PFSK-1 (cell line): ENCODE measurements around the gene N4BP3.

Source experiments
- FOXP2 ChIP-seq: optimal IDR thresholded peaks from 2 replicates; pipeline ENCODE3; 2011; ENCODE audit warnings: borderline replicate concordance, control low read depth, inconsistent platforms; ENCODE audit not compliant: insufficient read depth; ENCODE audit errors: extremely low read length, extremely low read depth
- POLR2AphosphoS5 ChIP-seq: IDR thresholded peaks from 2 replicates; pipeline ENCODE4 v1.6.1; 2012; ENCODE audit warnings: low read depth, mild to moderate bottlenecking, control low read depth, low read length, moderate library complexity
- REST ChIP-seq, 2 experiments: IDR thresholded peaks; 2 replicates each; pipeline versions ENCODE4 v1.6.1 to v1.8.0; 2011 to 2012; ENCODE audit warnings: low read depth in 2 of 2, low read length in 2 of 2, control low read depth in 1 of 2, inconsistent platforms in 1 of 2, mild to moderate bottlenecking in 1 of 2, moderate library complexity in 1 of 2; ENCODE audit not compliant: insufficient read depth in 1 of 2
- SIN3A ChIP-seq: IDR thresholded peaks from 2 replicates; pipeline ENCODE4 v1.6.1; 2012; ENCODE audit warnings: mild to moderate bottlenecking, low read length, moderate library complexity, borderline replicate concordance; ENCODE audit not compliant: insufficient read depth
- TAF1 ChIP-seq: IDR thresholded peaks from 2 replicates; pipeline ENCODE4 v1.6.1; 2012; ENCODE audit warnings: low read length, control low read depth, borderline replicate concordance; ENCODE audit not compliant: insufficient read depth

N4BP3 gene

GRCh38 chr5:178080618-178081410, 32.5 kb upstream of the N4BP3 start:
- TF ChIP-seq SIN3A: no peak
- TF ChIP-seq FOXP2: no peak
- TF ChIP-seq POLR2AphosphoS5: no peak
- no peak for TF ChIP-seq REST (IDR thresholded peaks at IDR 0.05; ENCODE audit: insufficient read depth in 1 of 2, low read depth in 2 of 2, low read length in 2 of 2)
- no peak for TF ChIP-seq TAF1

- TF ChIP-seq TAF1 (no peak), SIN3A (no peak), REST (IDR thresholded peaks at IDR 0.05; ENCODE audit: insufficient read depth in 1 of 2, low read depth in 2 of 2, low read length in 2 of 2) (no peak), POLR2AphosphoS5 (no peak), FOXP2 (no peak)
These were observed 31.6 kb upstream of the N4BP3 start for GRCh38 chr5:178081571-178082243.

DNA sequence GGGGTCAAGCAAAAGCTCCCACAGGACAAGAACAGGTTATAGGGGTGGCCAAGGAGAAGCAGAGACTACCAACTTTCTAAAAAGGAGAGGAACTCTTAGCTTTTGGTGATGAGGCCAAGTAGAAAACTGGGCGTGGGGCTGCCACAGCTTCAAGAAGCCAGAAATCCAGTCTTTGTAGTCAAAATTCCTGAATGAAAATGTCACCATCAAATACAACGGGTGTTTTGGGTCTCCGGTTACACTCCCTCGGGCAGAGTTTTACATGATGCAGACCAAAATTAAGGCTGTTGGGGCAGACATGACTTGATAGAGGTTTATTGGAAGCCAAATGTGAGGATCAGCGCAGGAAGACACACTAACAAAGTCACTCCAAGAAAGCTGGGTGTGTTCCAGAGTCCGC, 29.4 kb upstream of the N4BP3 start:
- TF ChIP-seq FOXP2 (no peak), TAF1 (no peak), SIN3A (no peak), POLR2AphosphoS5 (no peak), REST (IDR thresholded peaks at IDR 0.05; ENCODE audit: insufficient read depth in 1 of 2, low read depth in 2 of 2, low read length in 2 of 2) (no peak)

DNA sequence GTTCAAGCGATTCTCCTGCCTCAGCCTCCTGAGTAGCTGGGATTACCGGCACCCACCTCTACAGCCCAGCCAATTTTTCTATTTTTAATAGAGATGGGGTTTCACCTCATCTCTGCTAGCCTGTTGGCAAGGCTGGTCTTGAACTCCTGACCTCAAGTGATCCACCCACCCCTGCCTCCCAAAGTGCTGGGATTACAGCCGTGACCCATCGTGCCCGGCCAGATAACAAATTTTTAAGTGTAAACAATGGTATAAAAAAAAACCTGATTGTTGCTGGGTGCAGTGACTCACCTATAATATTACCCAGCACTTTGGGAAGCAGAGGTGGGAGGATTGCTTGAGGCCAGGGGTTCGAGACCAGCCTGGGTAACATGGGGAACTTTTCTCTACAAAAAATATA, 28.0 kb upstream of the N4BP3 start:
- TF ChIP-seq POLR2AphosphoS5: no peak
- TF ChIP-seq FOXP2: no peak
- TF ChIP-seq TAF1: no peak
- no peak for TF ChIP-seq SIN3A
- TF ChIP-seq REST (IDR thresholded peaks at IDR 0.05; ENCODE audit: insufficient read depth in 1 of 2, low read depth in 2 of 2, low read length in 2 of 2): no peak
